GM13976 (cell line): ENCODE data around the gene METRN.

ENCODE experiments used
- DNase-seq: peaks from one replicate; pipeline ENCODE4 v3.0.0; 2012; ENCODE audit warnings: low spot score
- in situ Hi-C: fragments of 300-500 bp; cut with MboI; formaldehyde crosslinking; loops from one replicate; pipeline ENCODE4 v1.12.0; 2022; ENCODE audit warnings: low sequenced_read_pairs, mixed read lengths, inconsistent platforms; ENCODE audit not compliant: unreplicated experiment
- TF ChIP-seq, protein P1 (sequence below): IDR thresholded peaks from 2 replicates; pipeline ENCODE4 v1.5.1; 2012; ENCODE audit warnings: borderline replicate concordance, mild to moderate bottlenecking; ENCODE audit not compliant: insufficient read depth; ENCODE audit errors: extremely low read depth, missing control alignments, control extremely low read depth

The METRN gene

DNA sequence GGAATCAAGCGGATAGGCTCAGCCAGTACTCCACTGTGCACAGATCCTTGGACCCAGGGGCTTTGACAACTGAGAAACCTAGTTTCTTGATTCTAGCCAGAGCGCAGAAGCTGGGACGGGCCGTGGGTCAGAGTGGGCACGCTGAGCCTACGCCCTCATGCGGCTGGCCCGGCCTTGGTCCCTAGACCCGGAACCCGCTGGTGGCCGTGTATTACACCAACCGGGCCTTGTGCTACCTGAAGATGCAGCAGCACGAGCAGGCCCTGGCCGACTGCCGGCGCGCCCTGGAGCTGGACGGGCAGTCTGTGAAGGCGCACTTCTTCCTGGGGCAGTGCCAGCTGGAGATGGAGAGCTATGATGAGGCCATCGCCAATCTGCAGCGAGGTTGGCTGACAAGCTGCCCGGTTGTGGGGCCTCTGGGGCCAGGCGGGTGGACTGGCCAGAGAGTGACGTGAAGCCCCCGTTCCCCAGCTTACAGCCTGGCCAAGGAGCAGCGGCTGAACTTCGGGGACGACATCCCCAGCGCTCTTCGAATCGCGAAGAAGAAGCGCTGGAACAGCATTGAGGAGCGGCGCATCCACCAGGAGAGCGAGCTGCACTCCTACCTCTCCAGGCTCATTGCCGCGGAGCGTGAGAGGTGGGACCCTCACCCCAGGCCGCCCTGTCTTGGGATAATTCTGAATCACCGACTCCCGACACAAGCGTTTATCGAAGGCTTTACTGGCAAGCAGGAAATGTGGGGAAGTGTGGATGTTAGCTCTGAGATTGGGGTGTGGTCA is 33.8 kb upstream of the METRN start:
- in situ Hi-C loops = no loop called here
- DNase-seq = no peak

DNA sequence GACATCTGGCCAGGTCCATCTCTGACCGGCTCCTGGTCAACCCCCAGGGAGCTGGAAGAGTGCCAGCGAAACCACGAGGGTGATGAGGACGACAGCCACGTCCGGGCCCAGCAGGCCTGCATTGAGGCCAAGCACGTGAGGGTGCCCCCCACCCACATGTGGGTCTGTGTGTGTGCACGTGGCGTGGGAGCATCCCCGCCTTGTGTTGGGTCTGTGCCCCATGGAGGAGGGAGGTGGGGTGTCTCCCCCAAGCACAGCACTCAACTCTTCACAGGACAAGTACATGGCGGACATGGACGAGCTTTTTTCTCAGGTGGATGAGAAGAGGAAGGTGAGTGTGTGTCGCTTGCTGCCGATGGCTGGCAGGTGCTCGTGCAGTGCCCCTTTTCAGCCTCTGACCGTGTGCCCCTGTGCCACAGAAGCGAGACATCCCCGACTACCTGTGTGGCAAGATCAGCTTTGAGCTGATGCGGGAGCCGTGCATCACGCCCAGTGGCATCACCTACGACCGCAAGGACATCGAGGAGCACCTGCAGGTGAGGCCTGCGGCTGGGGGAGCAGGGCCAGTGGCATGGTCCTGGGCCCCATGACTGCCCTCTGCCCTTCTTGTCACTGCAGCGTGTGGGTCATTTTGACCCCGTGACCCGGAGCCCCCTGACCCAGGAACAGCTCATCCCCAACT is 33.0 kb upstream of the METRN start:
- TF ChIP-seq, protein P1, sequence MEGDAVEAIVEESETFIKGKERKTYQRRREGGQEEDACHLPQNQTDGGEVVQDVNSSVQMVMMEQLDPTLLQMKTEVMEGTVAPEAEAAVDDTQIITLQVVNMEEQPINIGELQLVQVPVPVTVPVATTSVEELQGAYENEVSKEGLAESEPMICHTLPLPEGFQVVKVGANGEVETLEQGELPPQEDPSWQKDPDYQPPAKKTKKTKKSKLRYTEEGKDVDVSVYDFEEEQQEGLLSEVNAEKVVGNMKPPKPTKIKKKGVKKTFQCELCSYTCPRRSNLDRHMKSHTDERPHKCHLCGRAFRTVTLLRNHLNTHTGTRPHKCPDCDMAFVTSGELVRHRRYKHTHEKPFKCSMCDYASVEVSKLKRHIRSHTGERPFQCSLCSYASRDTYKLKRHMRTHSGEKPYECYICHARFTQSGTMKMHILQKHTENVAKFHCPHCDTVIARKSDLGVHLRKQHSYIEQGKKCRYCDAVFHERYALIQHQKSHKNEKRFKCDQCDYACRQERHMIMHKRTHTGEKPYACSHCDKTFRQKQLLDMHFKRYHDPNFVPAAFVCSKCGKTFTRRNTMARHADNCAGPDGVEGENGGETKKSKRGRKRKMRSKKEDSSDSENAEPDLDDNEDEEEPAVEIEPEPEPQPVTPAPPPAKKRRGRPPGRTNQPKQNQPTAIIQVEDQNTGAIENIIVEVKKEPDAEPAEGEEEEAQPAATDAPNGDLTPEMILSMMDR = no peak
- no peak for DNase-seq
- in situ Hi-C loops = no loop called here

More for the DNA sequence above, 33.8 kb upstream of the METRN start:
- TF ChIP-seq, protein P1 = peak; percentile 12

DNA sequence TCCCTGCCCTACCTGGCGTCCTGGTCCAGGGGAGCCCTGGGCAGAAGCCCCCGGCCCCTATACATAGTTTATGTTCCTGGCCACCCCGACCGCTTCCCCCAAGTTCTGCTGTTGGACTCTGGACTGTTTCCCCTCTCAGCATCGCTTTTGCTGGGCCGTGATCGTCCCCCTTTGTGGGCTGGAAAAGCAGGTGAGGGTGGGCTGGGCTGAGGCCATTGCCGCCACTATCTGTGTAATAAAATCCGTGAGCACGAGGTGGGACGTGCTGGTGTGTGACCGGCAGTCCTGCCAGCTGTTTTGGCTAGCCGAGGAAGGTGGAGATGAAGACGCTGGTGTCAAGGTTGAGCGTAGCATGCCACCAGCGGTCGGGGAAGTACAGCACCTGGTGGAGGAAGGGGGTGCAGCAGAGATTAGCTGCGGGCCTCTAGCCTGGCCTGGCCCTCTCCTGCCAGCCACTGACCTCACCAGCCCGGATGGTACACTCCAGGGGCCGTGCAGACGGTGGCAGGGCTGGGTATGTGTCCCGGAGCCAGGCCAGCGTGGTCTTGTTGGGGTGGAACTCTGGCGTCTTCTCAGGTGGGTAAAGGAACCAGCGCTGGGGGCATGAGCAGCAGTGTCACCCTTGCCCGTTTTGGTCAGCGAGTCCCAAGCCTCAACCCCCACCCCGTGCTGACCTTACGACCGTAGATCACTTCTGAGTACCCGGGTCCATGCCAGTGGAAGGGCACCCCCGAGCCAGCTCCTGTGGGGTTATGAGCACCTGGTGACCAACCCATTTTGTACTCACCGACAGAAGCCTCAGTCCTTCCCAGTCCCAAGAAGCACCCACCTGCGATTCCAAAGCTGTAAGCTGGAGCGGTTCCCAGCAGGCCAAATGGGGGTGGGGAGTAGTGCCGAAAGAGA is 32.2 kb upstream of the METRN start:
- in situ Hi-C loops = no loop called here
- TF ChIP-seq, protein P1 = no peak

DNA sequence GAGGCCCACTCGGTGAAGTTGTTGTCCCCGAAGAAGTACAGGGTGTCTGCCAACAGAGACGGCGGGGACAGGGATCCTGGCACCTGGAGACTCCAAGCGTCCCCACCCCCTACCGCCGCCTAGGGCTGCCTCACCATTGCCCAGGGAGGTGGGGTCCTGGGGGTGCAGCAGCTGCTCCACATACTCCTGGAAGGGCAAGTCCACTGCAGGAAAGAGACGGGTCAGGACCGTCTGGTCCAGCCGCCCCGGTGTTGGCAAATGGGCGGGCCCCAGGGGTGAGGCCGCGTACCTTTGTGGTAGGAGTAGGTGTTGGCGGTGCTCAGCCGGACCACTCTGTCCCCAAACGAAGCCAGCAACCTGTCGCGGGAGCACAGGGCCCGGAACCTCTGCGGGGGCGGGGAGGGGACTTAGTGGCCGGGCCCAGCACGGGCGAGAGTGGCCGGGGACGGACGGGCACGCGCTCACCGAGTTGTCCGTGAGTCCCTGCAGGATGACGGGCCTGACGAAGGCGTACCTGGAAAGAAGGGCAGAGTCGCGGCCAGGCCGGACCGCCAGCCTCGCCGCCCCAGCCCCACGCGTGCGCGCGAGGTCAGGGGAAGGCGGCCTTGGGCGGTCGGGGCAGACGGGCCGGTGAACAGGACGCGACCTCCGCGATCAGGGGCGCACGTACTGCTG is 31.4 kb upstream of the METRN start:
- in situ Hi-C loops = no loop called here
- TF ChIP-seq, protein P1 = no peak
- DNase-seq = no peak

More for the DNA sequence above, 32.2 kb upstream of the METRN start:
- DNase-seq = no peak

DNA sequence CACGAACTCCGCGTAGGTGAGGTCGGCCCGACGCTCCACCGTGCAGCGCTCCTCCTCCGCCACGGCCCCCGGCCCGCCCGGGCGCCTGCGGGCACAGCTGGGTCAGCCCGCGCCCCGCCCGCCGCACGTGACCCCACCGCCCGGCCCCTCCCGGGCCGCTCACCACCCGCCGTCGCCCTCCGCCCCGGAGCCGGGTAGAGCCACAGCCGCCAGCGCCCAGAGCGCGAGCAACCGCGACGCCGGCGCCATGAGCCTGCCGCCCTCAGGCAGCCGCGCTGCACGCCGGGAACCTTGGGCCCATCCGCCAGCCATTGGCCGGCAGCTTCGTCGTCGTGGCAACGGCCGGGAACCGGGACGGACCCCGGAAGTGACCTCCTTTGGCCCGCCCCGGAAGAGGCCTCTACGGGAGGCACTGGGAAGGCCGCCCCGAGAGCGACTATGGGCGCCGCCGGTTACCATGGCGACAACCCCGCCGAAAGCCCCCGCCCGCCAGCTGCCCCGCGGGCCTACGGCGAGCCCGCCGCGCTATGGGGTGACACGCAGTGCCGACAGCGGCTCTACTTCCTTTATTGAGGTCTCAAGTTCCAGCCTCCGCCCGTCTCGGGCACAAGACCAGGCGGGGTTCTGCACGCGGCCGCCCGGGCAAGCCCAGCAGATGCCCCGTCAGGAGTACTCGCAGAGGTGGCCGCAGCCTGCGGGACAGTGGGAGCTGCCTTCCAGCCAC is 30.7 kb upstream of the METRN start, which contains the start of gene JMJD8:
Gene JMJD8 (minus strand): TSS at position 264 of the 724 bp plus-strand sequence. CDS start 15 bp downstream, at position 249.
- DNase-seq = peak; percentile 99
- TF ChIP-seq, protein P1 = no peak
- in situ Hi-C loops = no loop called here
